ENCODE measurements around the gene CEP112.
A peak's percentile ranks its signal among the peaks of the same experiment; 100 is the strongest.

CEP112 gene

DNA sequence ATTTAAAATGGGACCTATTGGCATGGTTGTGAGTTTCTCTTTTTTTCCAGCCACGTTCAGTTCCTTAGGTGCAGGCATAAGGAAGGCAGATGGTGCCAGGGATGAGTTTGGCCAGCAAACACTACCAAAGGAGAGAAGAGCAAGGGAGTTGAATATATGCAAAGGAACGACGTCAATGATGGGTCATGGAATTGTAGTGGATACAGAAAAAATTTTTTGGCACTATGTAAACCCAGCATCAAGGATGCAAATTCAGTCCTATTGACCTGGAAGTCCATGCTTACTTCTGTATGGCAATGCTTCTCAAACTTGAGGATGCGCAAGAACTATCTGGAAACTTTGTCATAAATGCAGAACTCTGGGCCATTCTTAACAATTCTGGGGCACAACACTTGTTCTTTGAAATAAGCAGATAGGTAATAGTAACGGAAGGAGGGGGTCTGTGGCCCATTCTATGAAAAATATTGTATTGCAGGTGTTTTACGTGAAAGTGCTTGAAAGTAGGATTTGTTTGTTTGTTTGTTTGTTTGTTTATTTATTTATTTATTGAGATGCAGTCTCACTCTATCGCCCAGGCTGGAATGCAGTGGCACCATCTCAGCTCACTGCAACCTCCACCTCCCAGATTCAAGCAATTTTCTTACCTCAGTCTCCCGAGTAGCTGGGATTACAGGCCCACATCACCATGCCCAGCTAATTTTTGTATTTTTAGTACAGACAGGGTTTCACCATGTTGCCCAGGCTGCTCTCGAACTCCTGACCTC is 19.3 kb upstream of the CEP112 start:
- no peak for DNase-seq (ENCODE audit: low spot score)

- no peak for DNase-seq (ENCODE audit: low spot score)
Observed at GRCh38 chr17:66210208-66210574, 18.3 kb upstream of the CEP112 start.

GRCh38 chr17:66207936-66208335 is 16.0 kb upstream of the CEP112 start:
- DNase-seq (ENCODE audit: low spot score) = no peak

- no peak for DNase-seq (ENCODE audit: low spot score)
Observed at GRCh38 chr17:66203274-66204015, 11.5 kb upstream of the CEP112 start.

- peak; percentile 12 for DNase-seq (ENCODE audit: low spot score)
Observed at GRCh38 chr17:66200685-66201092, 8.8 kb upstream of the CEP112 start.

DNA sequence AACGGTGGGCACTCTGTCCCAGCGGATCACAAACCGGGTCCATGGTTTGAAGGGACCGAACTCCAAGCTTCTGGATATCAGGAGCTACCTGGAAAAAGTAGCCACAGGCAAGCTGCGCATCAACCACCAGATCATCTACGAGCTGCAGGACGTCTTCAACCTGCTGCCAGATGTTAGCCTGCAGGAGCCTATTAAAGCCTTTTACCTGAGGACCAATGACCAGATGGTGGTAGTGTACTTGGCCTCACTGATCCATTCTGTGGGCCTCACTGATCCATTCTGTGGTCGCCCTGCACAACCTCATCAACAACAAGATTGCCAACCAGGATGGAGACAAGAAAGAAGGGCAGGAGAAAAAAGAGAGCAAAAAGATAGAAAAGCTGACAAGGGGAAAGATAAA is 6.3 kb upstream of the CEP112 start:
- no peak for DNase-seq (ENCODE audit: low spot score)

DNA sequence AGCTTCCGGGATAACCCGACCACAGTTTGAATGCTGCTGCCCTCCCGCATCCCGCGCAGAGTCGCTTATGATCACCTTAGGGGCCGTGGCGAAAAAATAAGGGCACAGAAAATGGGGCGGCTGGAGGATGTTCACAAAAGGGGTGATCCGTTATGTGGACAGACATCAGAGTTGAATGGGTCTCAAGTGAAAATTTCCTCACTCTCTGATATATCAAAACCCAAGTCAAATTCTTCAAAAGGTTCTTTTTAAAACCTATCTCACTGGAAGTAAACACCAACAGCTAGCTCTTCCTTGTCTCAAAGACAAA is 400 bp upstream of the CEP112 start:
- no peak for DNase-seq (ENCODE audit: low spot score)

DNA sequence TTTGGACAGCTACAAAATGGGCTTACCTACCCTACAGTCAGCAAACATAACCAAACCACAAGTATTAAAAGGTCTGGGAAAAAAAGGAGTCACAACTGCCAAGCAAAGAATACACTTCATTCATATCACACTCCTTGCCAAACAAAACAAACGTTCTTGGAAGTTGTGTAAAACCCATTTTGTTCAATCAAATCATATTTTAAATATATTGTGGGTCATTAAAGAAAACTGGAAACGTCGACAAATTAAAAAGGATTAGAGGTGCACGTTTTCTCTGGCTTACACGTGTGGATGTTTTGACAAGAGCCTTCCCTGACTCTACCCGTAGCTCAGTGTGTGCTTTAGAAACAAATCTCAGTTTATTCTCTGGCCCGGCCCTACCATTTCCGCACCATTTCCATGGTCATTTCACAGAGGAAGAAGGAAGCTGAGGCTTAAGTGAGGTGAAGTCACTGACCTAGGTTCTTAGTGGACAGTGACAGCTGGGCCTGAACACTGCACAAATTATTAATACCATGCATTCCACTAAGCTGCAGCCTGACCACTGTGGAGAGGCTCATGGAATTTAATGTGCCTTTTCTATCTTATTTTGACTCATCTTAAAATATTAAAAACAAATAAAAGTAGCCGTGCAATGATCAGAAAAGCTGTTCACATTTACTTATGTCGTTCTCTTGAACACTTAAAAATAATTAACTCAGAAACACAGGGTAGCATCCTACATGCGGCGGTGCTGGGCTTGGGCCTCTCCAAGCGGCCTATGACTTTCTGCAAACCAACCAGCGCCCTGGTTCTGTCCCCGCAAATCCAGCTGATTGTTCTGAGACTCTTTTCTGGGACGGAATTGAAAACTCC is 968 bp downstream of the CEP112 start:
- DNase-seq (ENCODE audit: low spot score) = no peak

DNA sequence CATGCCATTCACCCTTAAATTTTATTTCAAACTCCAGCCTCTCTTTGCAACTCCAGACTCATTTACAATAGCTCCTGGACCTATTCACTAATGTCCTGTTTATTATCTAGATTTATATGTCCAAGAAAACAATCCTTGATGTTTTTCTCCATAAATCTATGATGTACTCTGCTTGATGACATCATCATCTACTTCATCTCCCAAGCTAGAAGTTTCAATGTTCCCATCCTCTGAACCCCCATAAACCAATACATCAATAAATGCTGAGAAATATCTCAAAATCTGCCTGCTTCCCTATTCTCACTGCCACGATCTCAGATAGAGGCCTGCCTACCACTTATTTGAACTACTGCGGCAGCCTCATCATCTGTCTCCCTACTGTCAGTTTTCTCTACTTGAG is 4.2 kb downstream of the CEP112 start:
- no peak for DNase-seq (ENCODE audit: low spot score)

- no peak for DNase-seq (ENCODE audit: low spot score)
Observed at GRCh38 chr17:66185862-66186261, 6.1 kb downstream of the CEP112 start.

GRCh38 chr17:66184392-66184791 is 7.5 kb downstream of the CEP112 start:
- no peak for DNase-seq (ENCODE audit: low spot score)

- DNase-seq (ENCODE audit: low spot score) = no peak
Observed at GRCh38 chr17:66183529-66183928, 8.4 kb downstream of the CEP112 start.

DNA sequence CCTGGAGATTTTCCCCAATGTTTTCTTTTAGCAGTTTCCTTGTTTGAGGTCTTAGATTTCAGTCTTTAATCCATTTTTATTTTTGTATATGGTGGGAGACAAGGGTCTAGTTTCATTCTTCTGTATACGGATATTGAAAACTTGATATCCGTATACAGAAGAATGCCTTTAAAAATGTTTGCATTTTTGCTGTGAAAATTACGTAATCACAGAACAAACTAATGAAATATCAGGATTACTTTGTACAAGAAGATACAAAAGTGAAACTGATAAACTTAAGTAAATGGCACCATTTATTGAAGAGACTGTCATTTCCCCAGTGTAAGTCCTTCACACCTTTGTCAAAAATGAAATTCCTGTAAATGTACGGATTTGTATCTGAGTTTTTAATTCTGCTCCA is 13.3 kb downstream of the CEP112 start:
- no peak for DNase-seq (ENCODE audit: low spot score)

GRCh38 chr17:66177048-66177447 is 14.9 kb downstream of the CEP112 start:
- DNase-seq (ENCODE audit: low spot score) = no peak

- no peak for DNase-seq (ENCODE audit: low spot score)
Observed at GRCh38 chr17:66175892-66176291, 16.0 kb downstream of the CEP112 start.

GRCh38 chr17:66172691-66173223 is 19.2 kb downstream of the CEP112 start:
- no peak for DNase-seq (ENCODE audit: low spot score)

GRCh38 chr17:66172144-66172543 is 19.8 kb downstream of the CEP112 start:
- DNase-seq (ENCODE audit: low spot score) = no peak

DNA sequence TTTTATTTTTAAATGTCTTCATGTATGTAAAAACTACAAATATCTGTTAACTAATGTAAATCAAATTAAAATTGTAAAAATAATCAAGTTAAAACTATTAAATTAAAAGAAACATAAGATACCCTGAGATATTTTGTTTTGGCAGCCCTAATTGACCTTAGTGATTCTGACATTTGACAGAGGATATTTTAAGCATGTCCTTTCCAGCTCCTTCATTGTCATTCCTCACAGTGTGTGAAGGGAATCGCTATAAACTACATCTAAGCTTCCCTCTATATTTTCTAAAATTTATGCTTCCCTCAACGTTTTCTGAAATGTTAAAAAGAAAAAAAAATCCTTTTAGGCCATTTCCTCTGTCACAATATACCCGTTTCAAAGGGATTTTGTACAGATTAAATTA is 20.2 kb downstream of the CEP112 start:
- no peak for DNase-seq (ENCODE audit: low spot score)

- DNase-seq (ENCODE audit: low spot score) = no peak
Observed at GRCh38 chr17:66171172-66171571, 20.8 kb downstream of the CEP112 start.

- DNase-seq (ENCODE audit: low spot score) = no peak
Observed at GRCh38 chr17:66169839-66170238, 22.1 kb downstream of the CEP112 start.

DNA sequence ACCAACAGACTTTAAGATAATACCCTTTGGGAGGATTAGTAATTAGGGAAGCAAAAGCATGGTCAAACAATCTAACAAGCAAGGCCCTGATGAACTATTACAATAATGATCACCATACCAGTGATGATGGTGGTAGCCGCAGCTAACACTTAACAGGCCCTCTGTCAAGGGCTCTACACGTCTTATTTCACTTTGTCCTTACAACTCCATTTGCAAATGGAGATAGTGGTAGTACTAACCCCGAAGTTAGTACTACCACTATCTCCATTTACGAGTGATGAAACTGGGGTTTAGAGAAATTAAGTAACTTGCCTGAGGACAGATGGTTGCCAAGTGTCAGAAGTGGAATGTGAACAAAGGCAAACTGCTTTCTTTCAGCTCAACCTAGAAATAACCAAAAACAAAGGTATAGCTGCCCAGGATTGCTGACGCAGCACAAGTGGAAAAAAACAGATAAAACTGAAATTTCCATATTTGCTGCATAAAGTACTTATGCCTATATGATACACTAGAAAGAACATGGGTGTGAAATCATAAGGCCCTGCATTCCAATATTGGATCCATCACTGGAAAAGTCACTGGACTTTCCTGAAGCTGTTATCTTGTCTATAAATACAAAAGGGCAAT is 24.6 kb downstream of the CEP112 start:
- no peak for DNase-seq (ENCODE audit: low spot score)

GRCh38 chr17:66165537-66166123 is 26.3 kb downstream of the CEP112 start:
- DNase-seq (ENCODE audit: low spot score) = peak; percentile 35
